ENCODE results near the gene TSEN15. TPM values are rescaled to one million over a fixed set of nuclear protein-coding genes. Genes with fewer than 3 reads are reported as not detected.

TSEN15 gene
- total RNA-seq, 4 donors from 2014 or later, result 18.3 to 29.0 (median 20.3) TPM

DNA sequence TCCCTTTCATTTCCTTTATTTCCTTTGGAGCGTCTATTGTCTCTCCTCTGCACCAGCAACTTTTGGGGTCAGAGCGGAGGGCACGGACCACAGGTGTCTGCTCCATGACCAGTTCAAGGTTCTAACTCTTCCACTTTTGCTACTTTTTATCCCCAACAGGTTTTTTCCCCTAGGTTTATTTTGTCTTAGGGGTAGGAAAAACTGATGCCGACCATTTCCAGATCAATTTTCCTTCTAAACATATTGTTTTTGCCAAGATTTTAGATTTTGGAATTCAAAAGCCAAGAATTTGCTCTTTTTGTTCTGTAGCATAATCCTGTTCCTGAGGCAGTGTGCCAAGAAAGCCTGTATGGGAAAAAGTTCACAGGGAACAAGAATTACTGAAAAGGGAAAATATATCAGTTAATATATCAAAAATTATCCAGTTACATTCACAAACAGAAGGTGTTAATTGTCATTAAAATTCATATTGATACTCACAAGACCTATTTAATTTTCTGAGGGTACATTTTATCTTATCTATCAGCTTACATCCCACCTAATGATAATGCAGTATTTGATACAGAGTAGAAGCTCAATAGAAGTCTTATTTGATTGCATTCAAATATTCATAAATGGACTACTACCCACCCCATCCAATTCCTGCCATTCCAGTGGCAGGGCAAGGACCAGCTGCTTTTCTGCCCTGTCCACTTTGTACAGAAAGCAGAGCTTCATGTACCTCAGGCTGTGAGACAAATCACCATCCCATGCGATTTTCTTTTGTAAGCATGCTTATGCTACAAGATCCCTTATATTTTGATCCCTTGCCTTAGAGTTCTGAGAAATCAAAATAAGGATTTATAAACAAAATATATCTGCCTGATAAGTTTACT is 31.2 kb downstream of the TSEN15 start:
- TF ChIP-seq, protein P1, sequence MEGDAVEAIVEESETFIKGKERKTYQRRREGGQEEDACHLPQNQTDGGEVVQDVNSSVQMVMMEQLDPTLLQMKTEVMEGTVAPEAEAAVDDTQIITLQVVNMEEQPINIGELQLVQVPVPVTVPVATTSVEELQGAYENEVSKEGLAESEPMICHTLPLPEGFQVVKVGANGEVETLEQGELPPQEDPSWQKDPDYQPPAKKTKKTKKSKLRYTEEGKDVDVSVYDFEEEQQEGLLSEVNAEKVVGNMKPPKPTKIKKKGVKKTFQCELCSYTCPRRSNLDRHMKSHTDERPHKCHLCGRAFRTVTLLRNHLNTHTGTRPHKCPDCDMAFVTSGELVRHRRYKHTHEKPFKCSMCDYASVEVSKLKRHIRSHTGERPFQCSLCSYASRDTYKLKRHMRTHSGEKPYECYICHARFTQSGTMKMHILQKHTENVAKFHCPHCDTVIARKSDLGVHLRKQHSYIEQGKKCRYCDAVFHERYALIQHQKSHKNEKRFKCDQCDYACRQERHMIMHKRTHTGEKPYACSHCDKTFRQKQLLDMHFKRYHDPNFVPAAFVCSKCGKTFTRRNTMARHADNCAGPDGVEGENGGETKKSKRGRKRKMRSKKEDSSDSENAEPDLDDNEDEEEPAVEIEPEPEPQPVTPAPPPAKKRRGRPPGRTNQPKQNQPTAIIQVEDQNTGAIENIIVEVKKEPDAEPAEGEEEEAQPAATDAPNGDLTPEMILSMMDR (IDR thresholded peaks at IDR 0.05; ENCODE audit: low read depth), result no peak

DNA sequence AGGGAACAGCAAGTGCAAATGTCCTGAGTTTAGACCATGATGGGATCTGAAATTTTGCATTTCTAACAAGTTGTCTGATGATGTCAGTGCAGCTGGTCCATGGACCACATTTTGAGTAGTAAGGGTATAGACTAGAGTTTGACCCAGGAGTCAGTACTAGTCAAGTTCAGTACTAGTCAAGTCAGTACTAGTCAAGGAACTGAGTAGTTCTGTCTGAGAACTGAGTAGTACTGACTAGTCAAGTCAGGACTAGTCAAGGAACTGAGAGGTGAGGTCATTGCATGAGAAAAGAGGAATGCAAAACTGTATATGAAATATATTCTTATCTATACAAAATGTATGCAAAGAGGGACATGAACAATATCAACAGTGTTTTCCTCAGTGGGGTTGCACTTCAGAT is 34.1 kb downstream of the TSEN15 start:
- TF ChIP-seq, protein P1 (IDR thresholded peaks at IDR 0.05; ENCODE audit: low read depth), result no peak

DNA sequence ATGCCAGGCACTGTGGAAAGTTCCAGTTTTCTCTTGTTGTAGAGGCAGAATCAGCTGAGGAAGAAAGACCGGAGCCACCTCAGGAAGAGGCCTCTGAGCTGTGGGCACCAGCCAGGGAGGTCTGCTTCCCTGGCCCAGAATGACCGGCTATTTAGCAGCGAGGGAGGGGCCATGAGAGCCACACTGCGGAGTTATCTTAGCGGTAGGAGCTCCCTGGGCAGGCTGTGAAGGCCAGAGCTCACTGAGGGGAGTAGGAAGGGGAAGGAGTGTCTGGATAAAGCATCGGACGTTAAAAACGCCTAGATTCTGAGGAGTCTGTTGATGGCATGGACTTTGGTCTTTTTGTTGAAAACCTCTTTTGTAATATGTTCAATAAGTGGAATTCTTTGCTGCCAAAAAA is 36.5 kb downstream of the TSEN15 start:
- TF ChIP-seq, protein P1 (IDR thresholded peaks at IDR 0.05; ENCODE audit: low read depth), result no peak

DNA sequence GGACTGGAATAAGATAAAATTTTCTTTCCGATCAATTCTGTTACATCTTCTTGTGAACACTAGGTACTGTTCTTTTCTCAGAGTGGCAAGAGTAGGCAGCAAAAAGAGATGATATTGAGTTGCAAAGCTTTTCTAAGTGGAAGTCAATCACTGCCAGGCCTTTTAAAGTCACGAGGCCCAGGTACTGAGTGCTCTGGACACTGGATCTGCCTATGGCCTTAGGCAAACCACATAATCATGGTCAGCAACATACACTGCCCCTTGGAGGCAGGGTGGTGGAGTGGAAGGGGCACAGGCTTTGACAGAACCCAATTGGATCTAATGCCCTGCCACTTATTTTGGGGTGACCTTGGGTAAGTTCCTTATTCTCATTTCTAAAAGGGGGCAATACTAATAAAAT is 41.5 kb downstream of the TSEN15 start:
- TF ChIP-seq, protein P1 (IDR thresholded peaks at IDR 0.05; ENCODE audit: low read depth), result no peak

DNA sequence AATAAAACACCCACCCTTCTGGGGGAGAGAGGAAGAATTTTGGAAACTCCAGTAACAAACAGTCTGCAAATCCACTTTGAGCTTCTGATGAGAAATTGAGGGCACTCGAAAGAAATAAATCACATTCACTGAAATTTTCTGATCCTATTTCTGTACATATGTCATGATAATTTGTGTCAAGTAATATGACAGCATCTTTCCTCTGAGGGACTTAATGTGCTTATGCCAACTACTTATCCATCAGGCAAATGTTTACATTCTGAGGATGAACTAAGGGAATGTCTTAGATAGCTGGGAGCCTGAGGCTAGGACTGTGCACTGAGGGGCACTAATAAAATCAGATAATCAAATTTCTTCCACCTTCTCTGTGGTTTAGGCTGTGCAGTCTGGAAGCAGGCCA is 44.5 kb downstream of the TSEN15 start:
- TF ChIP-seq, protein P1 (IDR thresholded peaks at IDR 0.05; ENCODE audit: low read depth), result no peak

DNA sequence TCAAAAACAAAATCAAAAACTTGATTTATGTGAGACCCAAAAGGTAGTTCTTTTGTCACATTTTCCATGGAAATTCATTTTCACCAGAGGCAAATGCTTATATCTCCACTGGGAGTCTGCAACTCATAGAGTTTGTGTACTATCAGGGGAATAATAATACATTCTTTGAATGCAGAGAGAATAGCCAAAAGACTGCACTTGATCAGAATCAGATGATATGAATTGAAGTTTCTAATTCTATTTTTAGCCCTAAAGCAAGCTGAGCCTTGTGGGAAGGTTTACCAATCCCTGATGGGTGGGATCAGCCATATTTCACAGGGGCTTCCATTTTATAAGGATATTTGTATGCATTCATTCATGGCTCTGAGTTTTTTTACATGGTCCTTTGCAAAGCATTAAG is 49.6 kb downstream of the TSEN15 start:
- TF ChIP-seq, protein P1 (IDR thresholded peaks at IDR 0.05; ENCODE audit: low read depth), result no peak

DNA sequence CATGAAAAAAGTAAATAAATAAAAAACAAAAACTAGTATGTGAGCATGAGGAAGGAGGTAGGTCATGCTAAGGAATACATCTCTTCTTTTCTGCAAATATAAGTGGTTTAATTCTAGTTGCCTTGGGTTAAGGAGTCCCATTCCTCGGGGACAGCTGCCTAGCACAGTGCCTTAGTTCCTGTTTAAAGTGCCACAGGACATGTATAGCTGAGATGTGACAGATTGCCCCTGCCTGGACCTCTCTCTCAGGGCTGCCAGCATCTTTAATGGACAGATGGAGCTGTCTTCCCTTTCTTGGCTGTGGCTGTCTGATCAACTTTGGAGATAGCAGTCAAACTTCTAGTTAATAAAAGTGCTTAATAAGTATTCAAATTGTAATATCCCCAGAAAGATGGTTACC is 50.0 kb downstream of the TSEN15 start:
- TF ChIP-seq, protein P1 (IDR thresholded peaks at IDR 0.05; ENCODE audit: low read depth), result no peak

All from subcutaneous adipose tissue (tissue), 4 donors.